Tongue (tissue), 2 donors: ENCODE results near the gene TMEM109. TPM values are rescaled to one million over a fixed set of nuclear protein-coding genes. Genes with fewer than 3 reads are reported as not detected.

Source experiments
- DNase-seq: peaks from one replicate; pipeline ENCODE4 v3.0.0-alpha.2; 2015
- total RNA-seq: library from RNA; depleted of rRNA; stranded (reverse); fragments of >200 nt; gene quantifications from one replicate; pipeline ENCODE4 v1.2.3, GENCODE V29; 2014

TMEM109 gene
- total RNA-seq, 1 donor from 2014 or later = 34.0 TPM

GRCh38 chr11:60942970-60943565 is 29.1 kb downstream of the TMEM109 start:
- peak; percentile 65 for DNase-seq

- no peak for DNase-seq
Observed at GRCh38 chr11:60944490-60945294, 30.7 kb downstream of the TMEM109 start.

GRCh38 chr11:60945295-60945667 is 31.3 kb downstream of the TMEM109 start:
- DNase-seq = no peak

- peak; percentile 37 for DNase-seq
Observed at GRCh38 chr11:60946601-60947264, 32.8 kb downstream of the TMEM109 start.

GRCh38 chr11:60947700-60948099 is 33.7 kb downstream of the TMEM109 start:
- DNase-seq = no peak

GRCh38 chr11:60948250-60948649 is 34.3 kb downstream of the TMEM109 start:
- DNase-seq = peak; percentile 44

- no peak for DNase-seq
Observed at GRCh38 chr11:60950024-60950423, 36.1 kb downstream of the TMEM109 start.

- DNase-seq = peak; percentile 34
Observed at GRCh38 chr11:60950933-60951605, 37.1 kb downstream of the TMEM109 start.

GRCh38 chr11:60951606-60951903 is 37.6 kb downstream of the TMEM109 start:
- peak; percentile 28 for DNase-seq

GRCh38 chr11:60951904-60952741 is 38.2 kb downstream of the TMEM109 start, which contains the start of gene SLC15A3:
SLC15A3 (minus strand) TSS chr11:60952176; CDS start chr11:60951551, 625 bp downstream.
- DNase-seq = peak; percentile 43

- DNase-seq = no peak
Observed at GRCh38 chr11:60952742-60953170, 38.8 kb downstream of the TMEM109 start.

GRCh38 chr11:60953781-60954180 is 39.8 kb downstream of the TMEM109 start:
- no peak for DNase-seq

GRCh38 chr11:60954421-60954820 is 40.5 kb downstream of the TMEM109 start:
- DNase-seq = no peak

- DNase-seq = no peak
Observed at GRCh38 chr11:60955571-60955970, 41.6 kb downstream of the TMEM109 start.

GRCh38 chr11:60957188-60957587 is 43.2 kb downstream of the TMEM109 start:
- no peak for DNase-seq

GRCh38 chr11:60959431-60959830 is 45.5 kb downstream of the TMEM109 start:
- no peak for DNase-seq

GRCh38 chr11:60960405-60960804 is 46.4 kb downstream of the TMEM109 start:
- no peak for DNase-seq

GRCh38 chr11:60964801-60965200 is 50.8 kb downstream of the TMEM109 start:
- DNase-seq = no peak

- no peak for DNase-seq
Observed at GRCh38 chr11:60966890-60967289, 52.9 kb downstream of the TMEM109 start.

- DNase-seq = no peak
Observed at GRCh38 chr11:60968223-60968622, 54.3 kb downstream of the TMEM109 start.

- DNase-seq = peak; percentile 43
Observed at GRCh38 chr11:60970369-60970774, 56.4 kb downstream of the TMEM109 start.

GRCh38 chr11:60970890-60971289 is 56.9 kb downstream of the TMEM109 start:
- DNase-seq = no peak
